Peyer's patch (tissue), 4 donors: ENCODE data around the gene MED13L.

Experiments
- CTCF ChIP-seq, 6 experiments: fragments of 450-650 bp in 4 of 6; fragments of 200-600 bp in 2 of 6; sonication (generic) in 1 of 6; IDR thresholded peaks; one replicate each; pipeline ENCODE4 v1.5.1; 2017 to 2019; ENCODE audit warnings: antibody characterized with exemption in 6 of 6, mild to moderate bottlenecking in 3 of 6, moderate library complexity in 1 of 6
- POLR2A ChIP-seq, 2 donors: fragments of 450-650 bp; IDR thresholded peaks; one replicate each; pipeline ENCODE4 v1.5.1; 2017; ENCODE audit warnings: antibody characterized with exemption in 2 of 2, mild to moderate bottlenecking in 2 of 2, moderate library complexity in 2 of 2

GRCh38 chr12:116318576-116319232 is 41.2 kb upstream of the MED13L start:
- TF ChIP-seq CTCF (IDR thresholded peaks at IDR 0.05) (no peak), POLR2A (IDR thresholded peaks at IDR 0.05) (no peak)
